ENCODE measurements around the gene EXOC1.
"Not testable (repeated sequence)": the region's sequence is repeated elsewhere in the genome, so short reads cannot be mapped to it uniquely, and the experiment has no call there.

Gene EXOC1

GRCh38 chr4:55912249-55912648 lies 58.8 kb downstream of the EXOC1 start:
- DNase-seq = no peak

- no peak for DNase-seq
Measured at GRCh38 chr4:55920571-55920970, 67.1 kb downstream of the EXOC1 start.

GRCh38 chr4:55921093-55921492 lies 67.6 kb downstream of the EXOC1 start:
- DNase-seq = no peak

- DNase-seq = no peak
Measured at GRCh38 chr4:55925241-55925640, 71.8 kb downstream of the EXOC1 start.

- no peak for DNase-seq
Measured at GRCh38 chr4:55926610-55927009, 73.2 kb downstream of the EXOC1 start.

GRCh38 chr4:55927803-55928437 lies 74.5 kb downstream of the EXOC1 start:
- DNase-seq = no peak

- DNase-seq = no peak
Measured at GRCh38 chr4:55928846-55929245, 75.4 kb downstream of the EXOC1 start.

- no peak for DNase-seq
Measured at GRCh38 chr4:55931043-55931442, 77.6 kb downstream of the EXOC1 start.

GRCh38 chr4:55931833-55932232 lies 78.4 kb downstream of the EXOC1 start:
- DNase-seq = no peak

- no peak for DNase-seq
Measured at GRCh38 chr4:55932511-55932910, 79.1 kb downstream of the EXOC1 start.

GRCh38 chr4:55933611-55934010 lies 80.2 kb downstream of the EXOC1 start:
- DNase-seq = no peak

- DNase-seq = not testable (repeated sequence)
Measured at GRCh38 chr4:55935907-55936306, 82.5 kb downstream of the EXOC1 start.

- no peak for DNase-seq
Measured at GRCh38 chr4:55938481-55938880, 85.0 kb downstream of the EXOC1 start.

- DNase-seq = no peak
Measured at GRCh38 chr4:55939421-55939820, 86.0 kb downstream of the EXOC1 start.

- no peak for DNase-seq
Measured at GRCh38 chr4:55941881-55942396, 88.5 kb downstream of the EXOC1 start.

- no peak for DNase-seq
Measured at GRCh38 chr4:55947254-55947882, 93.9 kb downstream of the EXOC1 start.

- DNase-seq = peak; percentile 15
Measured at GRCh38 chr4:55947912-55948725, 94.7 kb downstream of the EXOC1 start.

GRCh38 chr4:55948726-55949481 lies 95.5 kb downstream of the EXOC1 start, which contains the start of gene CEP135:
Gene CEP135, plus strand, starts transcription at chr4:55948945. Its CDS starts 3,186 bp downstream, at chr4:55952131.
- DNase-seq = peak; percentile 96

GRCh38 chr4:55949482-55949802 lies 96.0 kb downstream of the EXOC1 start:
- no peak for DNase-seq

- no peak for DNase-seq
Measured at GRCh38 chr4:55951191-55951922, 97.9 kb downstream of the EXOC1 start.

Measured in NCI-H146 (cell line).